Ammon's horn (tissue), 1 donor: ENCODE measurements around the gene PSKH1.

Source experiments
- DNase-seq: peaks from one replicate; pipeline ENCODE4 v3.0.0-alpha.2; 2016; ENCODE audit warnings: low spot score

PSKH1 gene

GRCh38 chr16:67865318-67865717 is 27.7 kb upstream of the PSKH1 start:
- DNase-seq = no peak

- DNase-seq = peak; percentile 37
Observed at GRCh38 chr16:67868290-67868689, 24.8 kb upstream of the PSKH1 start.

- DNase-seq = no peak
Observed at GRCh38 chr16:67869653-67870052, 23.4 kb upstream of the PSKH1 start.

- no peak for DNase-seq
Observed at GRCh38 chr16:67871256-67871655, 21.8 kb upstream of the PSKH1 start.

GRCh38 chr16:67872131-67872630 is 20.9 kb upstream of the PSKH1 start:
- DNase-seq = no peak

GRCh38 chr16:67872631-67873434 is 20.2 kb upstream of the PSKH1 start, which contains the start of gene EDC4:
TSS of gene EDC4 (plus strand) at chr16:67873052. CDS start at chr16:67873262, 210 bp downstream.
- peak; percentile 68 for DNase-seq

- no peak for DNase-seq
Observed at GRCh38 chr16:67873435-67874370, 19.4 kb upstream of the PSKH1 start.

GRCh38 chr16:67874372-67874771 is 18.7 kb upstream of the PSKH1 start:
- no peak for DNase-seq

GRCh38 chr16:67877064-67877463 is 16.0 kb upstream of the PSKH1 start:
- no peak for DNase-seq

- DNase-seq = no peak
Observed at GRCh38 chr16:67878232-67878631, 14.8 kb upstream of the PSKH1 start.

- DNase-seq = no peak
Observed at GRCh38 chr16:67878846-67879245, 14.2 kb upstream of the PSKH1 start.

- DNase-seq = no peak
Observed at GRCh38 chr16:67879462-67879861, 13.6 kb upstream of the PSKH1 start.

GRCh38 chr16:67879936-67880335 is 13.1 kb upstream of the PSKH1 start:
- no peak for DNase-seq

- DNase-seq = no peak
Observed at GRCh38 chr16:67880584-67880983, 12.5 kb upstream of the PSKH1 start.

GRCh38 chr16:67881621-67882161 is 11.4 kb upstream of the PSKH1 start:
- DNase-seq = peak; percentile 82

- DNase-seq = peak; percentile 93
Observed at GRCh38 chr16:67882374-67883145, 10.5 kb upstream of the PSKH1 start.

- DNase-seq = no peak
Observed at GRCh38 chr16:67883146-67883871, 9.7 kb upstream of the PSKH1 start.

- peak; percentile 45 for DNase-seq
Observed at GRCh38 chr16:67883872-67884261, 9.2 kb upstream of the PSKH1 start.

- peak; percentile 97 for DNase-seq
Observed at GRCh38 chr16:67884684-67885083, 8.4 kb upstream of the PSKH1 start, which contains the start of gene NRN1L. TSS of gene NRN1L (plus strand) at chr16:67884885. CDS start at chr16:67884904, 19 bp downstream.

GRCh38 chr16:67885545-67885944 is 7.5 kb upstream of the PSKH1 start:
- no peak for DNase-seq

GRCh38 chr16:67885976-67886375 is 7.1 kb upstream of the PSKH1 start:
- DNase-seq = no peak
